ENCODE measurements around the gene CENPX. TPM values are rescaled to one million over a fixed set of nuclear protein-coding genes. Genes with fewer than 3 reads are reported as not detected.

The CENPX gene
- total RNA-seq, 1 donor from 2014 or later: 59.9 TPM

DNA sequence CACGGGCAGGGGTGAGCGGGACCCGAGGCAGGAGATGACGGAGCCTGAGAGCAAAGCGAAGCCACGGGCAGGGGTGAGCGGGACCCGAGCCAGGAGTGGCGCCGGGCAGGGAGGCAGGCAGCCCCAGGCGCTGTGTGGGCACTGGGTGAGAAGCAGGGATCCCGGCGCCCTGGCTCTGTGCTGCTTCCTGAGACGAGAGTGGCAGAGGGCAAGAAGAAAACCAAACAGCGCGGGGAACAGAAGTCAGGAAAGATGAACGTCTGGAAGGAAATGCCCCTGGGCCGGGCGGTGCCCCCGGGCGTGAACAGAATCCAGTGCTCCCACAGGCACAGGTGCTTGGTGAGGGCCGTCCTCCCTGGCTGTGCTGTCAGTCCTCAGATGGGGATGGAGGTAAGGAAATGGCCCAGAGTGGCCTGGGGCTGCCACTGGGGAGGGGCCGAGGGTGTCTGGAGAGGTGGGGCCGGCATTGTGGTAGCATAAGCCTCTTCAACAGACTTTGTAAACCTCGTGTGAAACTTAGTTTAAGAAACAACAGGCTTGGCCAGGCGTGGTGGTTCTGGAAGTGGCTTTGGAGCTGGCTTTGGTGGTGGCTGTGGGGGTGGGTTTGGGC, 35.4 kb downstream of the CENPX start:
- Mint-ChIP-seq H3K4me1 (ENCODE audit: low read depth, unreplicated experiment) (peaks cover 4% of the 10 kb centered on the region), H3K36me3 (ENCODE audit: unreplicated experiment) (peaks cover 5% of the 10 kb centered on the region), H3K9me3 (ENCODE audit: unreplicated experiment) (peaks cover 5% of the 10 kb centered on the region), H3K27me3 (ENCODE audit: unreplicated experiment) (peaks cover 4% of the 10 kb centered on the region), H3K4me3 (ENCODE audit: unreplicated experiment) (no peak overlapping the region), H3K27ac (ENCODE audit: unreplicated experiment) (no peak overlapping the region)
- DNase-seq: no peak
- TF ChIP-seq, protein P1, sequence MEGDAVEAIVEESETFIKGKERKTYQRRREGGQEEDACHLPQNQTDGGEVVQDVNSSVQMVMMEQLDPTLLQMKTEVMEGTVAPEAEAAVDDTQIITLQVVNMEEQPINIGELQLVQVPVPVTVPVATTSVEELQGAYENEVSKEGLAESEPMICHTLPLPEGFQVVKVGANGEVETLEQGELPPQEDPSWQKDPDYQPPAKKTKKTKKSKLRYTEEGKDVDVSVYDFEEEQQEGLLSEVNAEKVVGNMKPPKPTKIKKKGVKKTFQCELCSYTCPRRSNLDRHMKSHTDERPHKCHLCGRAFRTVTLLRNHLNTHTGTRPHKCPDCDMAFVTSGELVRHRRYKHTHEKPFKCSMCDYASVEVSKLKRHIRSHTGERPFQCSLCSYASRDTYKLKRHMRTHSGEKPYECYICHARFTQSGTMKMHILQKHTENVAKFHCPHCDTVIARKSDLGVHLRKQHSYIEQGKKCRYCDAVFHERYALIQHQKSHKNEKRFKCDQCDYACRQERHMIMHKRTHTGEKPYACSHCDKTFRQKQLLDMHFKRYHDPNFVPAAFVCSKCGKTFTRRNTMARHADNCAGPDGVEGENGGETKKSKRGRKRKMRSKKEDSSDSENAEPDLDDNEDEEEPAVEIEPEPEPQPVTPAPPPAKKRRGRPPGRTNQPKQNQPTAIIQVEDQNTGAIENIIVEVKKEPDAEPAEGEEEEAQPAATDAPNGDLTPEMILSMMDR (IDR thresholded peaks at IDR 0.05; ENCODE audit: partially characterized antibody, unreplicated experiment): no peak

- no peak overlapping the region for H3K4me3 Mint-ChIP-seq (ENCODE audit: unreplicated experiment)
- peaks cover 5% of the 10 kb centered on the region for H3K9me3 Mint-ChIP-seq (ENCODE audit: unreplicated experiment)
- H3K36me3 Mint-ChIP-seq (ENCODE audit: unreplicated experiment): peaks cover 5% of the 10 kb centered on the region
- peaks cover 2% of the 10 kb centered on the region for H3K4me1 Mint-ChIP-seq (ENCODE audit: low read depth, unreplicated experiment)
- H3K27me3 Mint-ChIP-seq (ENCODE audit: unreplicated experiment): peaks cover 4% of the 10 kb centered on the region
- TF ChIP-seq, protein P1 (IDR thresholded peaks at IDR 0.05; ENCODE audit: partially characterized antibody, unreplicated experiment): no peak
- DNase-seq: no peak
- H3K27ac Mint-ChIP-seq (ENCODE audit: unreplicated experiment): no peak overlapping the region
These were observed 36.1 kb downstream of the CENPX start for GRCh38 chr17:81986606-81987005.

GRCh38 chr17:81984773-81985410, 37.8 kb downstream of the CENPX start:
- peaks cover 2% of the 10 kb centered on the region for H3K27me3 Mint-ChIP-seq (ENCODE audit: unreplicated experiment)
- TF ChIP-seq, protein P1 (IDR thresholded peaks at IDR 0.05; ENCODE audit: partially characterized antibody, unreplicated experiment): no peak
- no peaks in the 10 kb centered on the region for H3K9me3 Mint-ChIP-seq (ENCODE audit: unreplicated experiment)
- no peaks in the 10 kb centered on the region for H3K36me3 Mint-ChIP-seq (ENCODE audit: unreplicated experiment)
- peaks cover 4% of the 10 kb centered on the region for H3K4me1 Mint-ChIP-seq (ENCODE audit: low read depth, unreplicated experiment)
- H3K4me3 Mint-ChIP-seq (ENCODE audit: unreplicated experiment): no peak overlapping the region
- H3K27ac Mint-ChIP-seq (ENCODE audit: unreplicated experiment): no peak overlapping the region
- DNase-seq: no peak

GRCh38 chr17:81983639-81984373, 38.9 kb downstream of the CENPX start:
- no peaks in the 10 kb centered on the region for H3K36me3 Mint-ChIP-seq (ENCODE audit: unreplicated experiment)
- H3K27me3 Mint-ChIP-seq (ENCODE audit: unreplicated experiment): peaks cover 5% of the 10 kb centered on the region
- no peak for DNase-seq
- H3K9me3 Mint-ChIP-seq (ENCODE audit: unreplicated experiment): peaks cover 3% of the 10 kb centered on the region
- no peak overlapping the region for H3K27ac Mint-ChIP-seq (ENCODE audit: unreplicated experiment)
- peaks cover 14% of the 10 kb centered on the region for H3K4me1 Mint-ChIP-seq (ENCODE audit: low read depth, unreplicated experiment)
- H3K4me3 Mint-ChIP-seq (ENCODE audit: unreplicated experiment): no peak overlapping the region
- TF ChIP-seq, protein P1 (IDR thresholded peaks at IDR 0.05; ENCODE audit: partially characterized antibody, unreplicated experiment): no peak

Measured in glutamatergic neuron (in vitro differentiated cells).